ENCODE results near the gene ZNF112.
"Not testable (repeated sequence)": the region's sequence is repeated elsewhere in the genome, so short reads cannot be mapped to it uniquely, and the experiment has no call there.

ZNF112 gene

DNA sequence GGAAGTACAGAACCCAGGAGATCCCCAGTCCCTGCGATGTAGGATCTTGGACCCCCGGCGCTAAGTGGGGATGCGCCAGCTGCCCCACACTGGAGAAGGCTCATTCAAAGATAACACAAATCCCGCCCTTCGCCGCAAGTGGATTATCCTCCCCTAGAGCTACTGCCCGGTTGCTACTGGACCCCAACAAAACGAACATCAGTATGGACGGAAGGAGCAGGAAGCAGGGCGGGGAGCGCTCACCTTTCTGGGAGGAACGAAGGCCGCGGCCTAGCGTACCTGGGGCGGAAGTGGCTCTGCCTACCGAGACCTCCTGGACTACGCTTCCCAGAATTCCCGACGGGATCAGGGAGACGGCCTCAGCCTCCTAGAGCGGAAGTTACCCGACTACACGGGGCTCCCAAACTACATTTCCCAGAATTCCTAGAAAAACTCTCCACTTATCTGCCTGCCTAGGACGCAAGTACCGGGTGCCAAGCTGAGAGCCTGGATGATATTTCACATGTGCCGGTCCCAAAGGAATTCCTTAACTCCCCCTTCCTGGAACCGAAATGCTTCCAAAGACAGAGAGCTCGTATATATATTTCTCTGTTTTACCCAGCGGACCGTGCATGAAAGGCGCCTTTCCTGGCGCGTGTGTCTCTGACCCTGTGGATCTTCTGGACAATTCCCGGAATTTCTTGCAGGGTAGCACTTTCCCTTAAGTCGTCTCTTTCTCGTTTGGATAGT lies at the start of gene ZNF112:
Gene ZNF112 (minus strand): TSS at position 298 of the 729 bp plus-strand sequence. CDS start 16,141 bp downstream, outside the sequence.
- peak; percentile 93 for DNase-seq (ENCODE audit: low read depth, low spot score)

DNA sequence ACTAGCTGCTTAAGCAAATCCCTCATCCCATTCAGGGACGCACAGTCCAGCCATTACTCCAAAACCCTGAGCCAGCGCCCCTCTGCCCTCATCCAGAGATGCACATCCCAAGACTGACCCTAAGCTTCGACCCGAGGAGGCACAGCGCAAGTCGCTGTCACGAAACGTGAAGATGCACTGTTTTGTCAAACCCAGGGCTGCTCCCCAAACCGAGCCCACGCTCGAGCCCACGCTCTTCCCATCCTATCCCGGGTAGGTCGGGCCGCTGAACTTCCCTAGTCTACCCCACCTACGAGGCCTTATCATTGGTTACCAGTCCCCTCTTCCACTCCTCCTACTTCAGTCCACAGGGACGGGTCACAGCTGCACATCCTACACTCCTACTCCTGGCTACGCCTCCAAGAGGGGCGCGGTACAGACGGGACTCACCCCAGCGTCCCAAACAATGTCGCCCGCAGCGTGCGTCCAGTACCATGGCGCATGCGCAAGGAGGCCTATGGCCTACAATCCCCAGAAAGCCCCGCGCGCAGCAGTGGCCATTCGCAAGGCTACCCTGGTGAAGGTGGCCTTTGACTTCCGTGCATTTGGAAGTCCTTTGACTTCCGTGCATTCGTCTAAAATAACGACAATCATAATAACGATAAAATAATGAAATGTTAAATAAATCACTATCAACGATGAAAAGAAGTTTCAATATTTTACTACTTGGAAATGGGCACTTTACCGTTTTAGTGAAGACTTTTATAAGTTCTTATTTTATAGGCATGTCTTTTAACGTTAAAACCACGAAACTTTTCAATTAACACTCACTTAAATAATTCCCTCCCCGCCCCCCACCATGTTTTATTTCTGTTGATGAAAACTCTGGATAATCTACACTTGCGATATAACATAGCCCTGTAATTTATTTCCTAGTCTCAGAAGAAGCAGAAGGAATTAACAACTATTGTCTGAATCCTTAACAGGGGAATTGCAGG lies 44.9 kb upstream of the ZNF112 start, which contains the start of gene ZNF285:
Gene ZNF285 (minus strand): TSS at position 470 of the 977 bp plus-strand sequence. CDS start 4,395 bp downstream, outside the sequence.
- peak; percentile 87 for DNase-seq (ENCODE audit: low read depth, low spot score)

DNA sequence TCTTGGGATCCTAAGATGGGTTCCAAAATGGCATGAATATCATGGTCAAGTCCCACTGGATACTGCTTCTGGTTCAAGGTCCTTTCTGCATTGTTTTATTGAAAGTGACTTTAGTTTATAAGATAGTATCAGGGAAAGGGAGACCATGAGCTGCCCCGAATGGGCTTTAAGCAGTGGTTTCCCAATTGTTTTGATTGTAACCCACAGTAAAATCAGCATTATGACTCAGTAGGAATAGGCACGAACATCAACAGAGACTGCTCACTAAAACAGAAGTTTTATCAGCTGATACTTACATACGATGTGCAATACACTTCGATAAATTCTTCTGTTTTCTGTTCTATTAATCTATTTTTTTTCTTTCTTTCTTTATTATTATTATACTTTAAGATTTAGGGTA lies 32.8 kb upstream of the ZNF112 start:
- not testable (repeated sequence) for DNase-seq (ENCODE audit: low read depth, low spot score)

DNA sequence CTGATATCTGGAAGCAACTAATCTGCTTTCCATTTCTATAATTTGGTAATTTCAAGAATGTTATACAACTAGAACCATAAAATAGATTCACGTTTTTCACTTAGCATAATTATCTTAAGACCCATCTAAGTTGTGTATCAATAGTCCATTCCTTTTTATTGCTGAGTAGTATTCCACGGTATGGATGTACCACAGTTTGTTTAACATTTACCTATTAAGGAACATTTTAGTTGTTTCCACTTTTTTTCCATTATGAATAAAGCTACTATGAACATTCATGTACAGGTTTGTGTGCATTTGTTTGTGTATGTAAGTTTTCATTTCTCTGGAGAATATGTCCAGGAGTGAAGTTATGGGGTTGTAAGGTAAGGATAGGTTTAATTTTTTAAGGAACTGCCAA lies 18.3 kb upstream of the ZNF112 start:
- DNase-seq (ENCODE audit: low read depth, low spot score), result no peak

DNA sequence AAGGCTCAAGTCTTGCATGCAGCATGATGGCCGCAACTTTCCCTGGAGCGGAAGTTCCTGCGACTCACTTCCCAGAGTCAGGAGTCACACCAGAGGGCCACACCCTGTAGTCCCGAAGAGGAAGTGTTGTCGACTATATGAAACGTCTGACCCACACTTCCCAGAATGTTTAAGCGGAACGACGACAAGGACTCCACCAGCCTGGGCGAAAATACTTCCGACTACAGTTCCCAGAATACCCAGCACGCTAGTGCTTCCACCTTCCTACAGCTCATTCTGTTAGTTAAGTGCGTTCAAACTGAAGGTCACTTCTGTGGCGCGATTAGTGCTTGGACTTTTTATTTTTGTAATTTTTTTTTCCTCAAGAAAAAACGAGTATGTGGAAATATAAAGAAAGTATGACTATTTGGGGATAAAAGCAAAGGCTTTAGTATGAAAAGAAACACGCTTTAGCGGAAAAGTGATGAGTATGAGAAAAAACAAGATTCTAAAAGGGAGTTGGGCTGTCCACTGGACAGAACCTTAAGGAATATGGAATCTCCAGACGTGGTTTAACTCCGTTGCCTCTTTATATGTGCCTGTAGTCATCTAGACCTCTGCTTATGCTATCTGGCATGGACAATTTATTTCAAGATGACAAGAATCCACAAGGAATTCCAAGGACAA lies 15.5 kb upstream of the ZNF112 start:
- no peak for DNase-seq (ENCODE audit: low read depth, low spot score)

DNA sequence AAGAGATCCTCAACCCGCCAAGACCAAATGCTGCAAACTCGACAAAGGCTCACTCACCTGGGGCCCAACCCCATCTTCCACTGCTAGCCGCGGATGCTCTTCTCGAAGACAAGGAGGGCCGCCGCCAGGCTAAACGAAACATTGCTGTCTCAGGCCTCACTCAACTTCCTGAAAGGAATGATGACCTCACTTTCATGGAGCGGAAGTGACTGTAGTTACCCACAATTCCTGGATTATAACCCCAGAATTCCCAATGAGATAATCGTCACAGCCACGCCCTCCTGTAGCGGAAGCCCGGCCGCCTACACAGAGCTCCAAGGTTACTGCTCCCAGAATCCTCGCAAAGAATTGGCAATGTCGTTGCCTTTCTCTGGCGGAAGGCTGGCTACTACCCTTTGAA lies 10.5 kb upstream of the ZNF112 start:
- no peak for DNase-seq (ENCODE audit: low read depth, low spot score)

DNA sequence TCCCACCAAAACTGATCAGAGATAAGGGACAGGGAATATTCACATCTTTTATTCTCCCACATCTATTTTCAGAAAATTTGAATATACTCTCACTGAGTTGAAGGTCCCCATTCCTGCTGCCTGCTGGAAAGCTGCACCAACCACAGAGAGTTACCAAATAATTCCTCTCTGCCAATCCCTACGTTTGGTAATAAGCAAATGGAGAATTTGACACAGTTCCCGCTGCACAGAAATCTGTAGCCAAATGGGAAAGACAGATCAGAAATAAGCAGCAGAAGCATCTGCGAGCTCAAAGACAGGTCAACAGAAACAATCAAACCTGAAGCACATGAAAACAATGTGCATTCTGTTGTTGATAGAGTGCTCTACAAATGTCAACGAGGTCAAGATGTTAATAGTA lies 9.9 kb downstream of the ZNF112 start:
- DNase-seq (ENCODE audit: low read depth, low spot score), result no peak

DNA sequence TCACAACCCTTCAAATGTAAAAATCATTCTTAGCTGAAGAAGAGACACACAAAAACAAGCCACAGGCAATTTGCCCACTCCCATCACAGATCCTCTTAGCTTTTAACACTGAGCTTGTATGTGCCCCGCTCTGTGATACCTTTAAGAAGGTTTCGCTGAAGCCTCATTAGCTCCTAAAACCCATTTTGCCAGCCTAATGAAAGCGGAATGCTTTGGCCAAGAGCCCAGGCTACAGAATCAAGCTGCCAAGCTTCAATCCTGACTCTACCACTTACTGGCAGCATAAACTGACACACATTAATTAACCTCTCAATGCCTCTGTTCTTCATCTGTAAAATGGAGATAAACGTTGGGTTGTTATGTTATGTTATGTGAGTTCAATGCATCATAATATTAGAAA lies 10.5 kb downstream of the ZNF112 start:
- DNase-seq (ENCODE audit: low read depth, low spot score), result no peak

DNA sequence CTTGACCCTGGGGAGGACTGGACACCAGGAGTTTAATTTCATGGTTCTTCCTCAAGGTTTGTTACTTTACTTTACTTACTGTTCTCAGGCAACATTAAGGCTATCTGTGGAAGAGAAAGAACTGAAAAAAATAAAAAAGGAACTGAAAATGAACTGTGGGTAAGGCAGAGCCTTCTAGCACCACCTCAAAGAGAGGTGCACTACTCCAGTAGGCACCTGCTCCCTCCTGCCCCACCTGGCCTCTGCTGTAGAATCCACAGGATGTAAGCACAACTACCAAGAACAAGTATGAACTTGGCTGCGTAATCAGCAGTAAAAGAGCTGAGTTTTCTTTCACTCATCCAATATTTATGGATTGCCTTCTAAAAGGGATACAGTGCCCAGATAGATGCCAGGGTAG lies 12.2 kb downstream of the ZNF112 start:
- no peak for DNase-seq (ENCODE audit: low read depth, low spot score)

DNA sequence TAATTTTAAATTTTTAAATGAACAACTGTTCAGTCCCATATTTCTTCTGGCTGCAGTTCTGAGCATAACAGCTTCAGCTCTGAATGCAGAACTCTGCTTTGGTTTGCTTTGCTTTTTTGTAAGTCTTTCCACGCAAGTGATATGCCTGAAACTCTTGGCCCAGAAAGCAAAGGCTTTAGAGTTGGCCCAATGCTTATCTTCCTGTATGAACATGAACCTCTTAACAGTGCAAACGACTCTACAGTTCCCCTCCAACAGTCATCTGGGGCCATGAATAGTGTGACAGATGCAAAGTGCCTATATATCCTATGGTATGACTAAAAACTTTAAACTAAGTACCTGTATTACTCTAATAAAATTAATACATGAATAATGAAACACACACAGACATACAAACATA lies 14.7 kb downstream of the ZNF112 start:
- no peak for DNase-seq (ENCODE audit: low read depth, low spot score)

DNA sequence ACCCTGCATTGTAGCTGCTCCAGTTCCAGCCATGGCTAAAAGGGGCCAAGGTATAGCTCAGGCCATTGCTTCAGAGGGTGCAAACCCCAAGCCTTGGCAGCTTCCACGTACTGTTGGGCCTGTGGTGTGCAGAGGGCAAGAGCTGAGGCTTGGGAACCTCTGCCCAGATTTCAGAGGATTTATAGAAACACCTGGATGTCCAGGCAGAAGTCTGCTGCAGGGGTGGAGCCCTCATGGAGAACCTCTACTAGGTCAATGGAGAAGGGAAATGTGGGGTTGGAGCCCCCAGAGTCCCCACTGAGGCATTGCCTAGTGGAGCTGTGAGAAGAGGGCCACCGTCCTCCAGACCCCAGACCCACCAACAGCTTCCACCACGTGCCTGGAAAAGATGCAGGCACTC lies 21.8 kb downstream of the ZNF112 start:
- DNase-seq (ENCODE audit: low read depth, low spot score), result not testable (repeated sequence)

DNA sequence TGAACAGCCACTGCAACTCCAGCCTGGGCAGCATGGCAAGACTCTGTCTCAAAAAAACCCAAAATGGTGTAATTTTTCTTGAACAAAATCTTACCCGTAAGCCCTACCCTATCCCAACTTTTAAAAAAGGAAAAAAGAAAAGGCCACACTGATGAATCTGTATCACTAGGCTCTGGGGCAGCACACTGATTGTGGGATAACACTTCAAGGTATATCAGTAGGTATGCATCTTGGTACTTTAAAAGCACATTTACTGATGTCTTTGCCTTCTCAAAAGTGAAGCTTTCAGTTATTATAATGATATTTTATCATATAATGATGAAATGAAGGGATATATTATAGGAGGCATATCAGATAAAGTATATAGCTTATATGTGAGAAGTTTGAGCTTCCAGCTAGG lies 24.3 kb downstream of the ZNF112 start:
- DNase-seq (ENCODE audit: low read depth, low spot score), result no peak

DNA sequence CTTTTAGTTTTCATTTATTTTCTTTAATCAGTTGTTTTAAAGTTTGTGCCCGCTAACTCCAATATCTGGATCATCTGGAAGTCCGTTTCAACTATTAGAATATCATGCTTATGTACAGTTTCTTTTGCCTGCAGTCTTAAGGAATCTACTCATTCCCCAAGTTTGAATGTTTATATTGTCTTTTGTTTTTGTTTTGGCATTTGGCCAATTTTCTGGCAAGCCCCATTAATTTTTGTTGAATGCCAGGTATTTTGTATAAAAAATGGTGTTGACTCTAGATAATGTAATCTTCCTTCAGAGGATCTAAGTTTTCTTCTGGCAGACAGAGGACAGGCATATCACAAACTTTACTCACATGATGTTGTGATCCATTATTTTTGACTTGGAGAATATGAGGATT lies 40.6 kb downstream of the ZNF112 start:
- DNase-seq (ENCODE audit: low read depth, low spot score), result no peak

DNA sequence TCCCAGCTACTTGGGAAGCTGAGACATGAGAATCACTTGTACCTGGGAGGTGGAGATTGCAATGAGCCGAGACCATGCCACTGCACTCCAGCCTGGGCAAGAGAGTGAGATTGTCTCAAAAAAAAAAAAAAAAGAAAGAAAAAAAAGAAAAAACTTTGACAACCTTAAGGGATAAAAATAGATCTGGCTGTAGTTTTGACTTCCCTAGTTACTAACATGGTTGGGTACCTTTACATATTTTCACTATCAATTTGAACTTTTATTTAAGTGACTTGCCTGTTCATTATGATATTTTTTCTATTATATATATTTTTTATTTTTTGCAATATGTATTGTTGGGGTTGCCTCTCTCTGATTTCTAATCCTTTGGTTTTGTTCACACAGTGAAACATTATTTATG lies 43.2 kb downstream of the ZNF112 start:
- no peak for DNase-seq (ENCODE audit: low read depth, low spot score)

DNA sequence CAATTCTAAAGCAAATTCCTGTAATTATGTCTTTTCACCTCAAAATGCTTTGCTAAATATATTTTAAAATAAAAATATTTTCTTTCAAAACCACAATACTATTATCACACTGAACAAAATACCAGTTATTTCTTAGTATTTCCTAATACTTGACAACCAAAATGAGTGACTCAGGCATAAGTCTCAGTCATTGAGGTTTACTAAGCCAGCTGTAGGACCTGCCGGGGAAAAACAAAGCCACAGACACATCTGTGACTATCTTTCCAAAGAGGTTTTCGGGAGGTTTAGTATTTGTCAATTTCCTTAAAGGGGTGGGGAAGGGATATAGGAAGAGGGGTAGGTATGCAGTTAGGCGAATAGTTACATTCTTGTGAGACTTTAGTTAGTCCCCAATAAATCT lies 48.5 kb downstream of the ZNF112 start:
- no peak for DNase-seq (ENCODE audit: low read depth, low spot score)

DNA sequence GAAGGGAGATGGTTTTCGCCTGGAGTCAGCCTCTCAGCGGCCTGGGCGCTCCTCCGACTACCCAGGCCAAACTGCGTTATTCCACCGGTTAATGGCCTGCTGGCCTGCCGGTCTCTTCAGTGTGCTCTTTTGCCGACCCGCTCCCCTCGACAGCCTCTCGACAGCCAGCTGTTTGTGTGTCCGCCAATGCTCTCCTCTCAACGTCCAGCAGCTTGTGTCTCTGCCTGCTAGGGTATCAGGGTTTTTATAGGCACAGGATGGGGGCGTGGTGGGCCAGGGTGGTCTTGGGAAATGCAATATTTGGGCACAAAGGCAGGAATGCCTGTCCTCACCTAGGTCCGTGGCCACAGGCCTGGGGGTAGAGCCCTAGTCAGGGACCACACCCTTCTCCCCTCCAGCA lies 50.2 kb downstream of the ZNF112 start:
- no peak for DNase-seq (ENCODE audit: low read depth, low spot score)

DNA sequence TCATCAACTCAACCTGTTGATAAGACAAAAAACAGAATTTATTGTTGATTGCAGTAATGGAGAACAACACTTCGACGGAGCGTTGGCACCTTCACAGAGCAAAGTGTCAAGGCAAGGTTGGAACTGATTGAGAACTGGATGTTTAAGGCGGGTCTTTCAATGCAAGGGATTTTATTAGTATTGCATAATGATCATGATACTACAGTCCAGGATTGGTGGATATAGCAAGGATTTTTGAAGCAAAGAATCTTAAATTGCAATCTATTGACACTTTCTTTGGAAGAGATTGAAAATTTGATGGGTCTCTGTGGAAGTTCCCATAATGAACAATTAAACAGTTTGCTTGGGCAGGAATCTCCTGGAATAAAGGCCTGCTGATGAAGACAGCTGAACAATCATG lies 51.0 kb downstream of the ZNF112 start:
- no peak for DNase-seq (ENCODE audit: low read depth, low spot score)

DNA sequence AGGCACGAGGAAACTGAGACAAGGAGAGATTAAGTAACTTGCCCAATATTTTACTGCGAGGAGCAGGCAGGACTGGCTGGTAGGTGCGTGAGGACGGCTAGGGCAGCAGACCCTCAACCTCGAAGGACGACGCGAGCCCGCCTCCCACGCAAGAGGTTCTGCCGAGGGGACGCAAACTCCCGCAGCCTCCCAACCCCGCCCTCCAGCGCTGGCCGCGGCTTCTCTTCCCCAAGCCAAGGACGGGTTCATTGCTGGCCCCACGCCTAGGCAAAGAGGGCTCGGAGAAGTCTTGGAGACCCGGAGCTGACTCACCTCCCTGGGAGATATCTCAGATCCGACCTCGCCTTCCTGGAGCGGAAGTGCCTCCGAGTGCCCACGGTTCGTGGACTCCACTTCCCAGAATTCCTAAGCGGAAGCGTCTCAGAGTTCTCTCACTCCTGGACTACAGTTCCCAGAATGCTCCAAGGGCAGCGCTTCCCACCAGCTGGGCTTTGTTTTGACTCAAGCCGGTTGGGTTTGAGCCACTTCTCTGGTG lies 51.8 kb downstream of the ZNF112 start, which contains the start of gene ZNF235:
Gene ZNF235 (minus strand): TSS at position 367 of the 535 bp plus-strand sequence. CDS start 1,621 bp downstream, outside the sequence.
- peak; percentile 96 for DNase-seq (ENCODE audit: low read depth, low spot score)

DNA sequence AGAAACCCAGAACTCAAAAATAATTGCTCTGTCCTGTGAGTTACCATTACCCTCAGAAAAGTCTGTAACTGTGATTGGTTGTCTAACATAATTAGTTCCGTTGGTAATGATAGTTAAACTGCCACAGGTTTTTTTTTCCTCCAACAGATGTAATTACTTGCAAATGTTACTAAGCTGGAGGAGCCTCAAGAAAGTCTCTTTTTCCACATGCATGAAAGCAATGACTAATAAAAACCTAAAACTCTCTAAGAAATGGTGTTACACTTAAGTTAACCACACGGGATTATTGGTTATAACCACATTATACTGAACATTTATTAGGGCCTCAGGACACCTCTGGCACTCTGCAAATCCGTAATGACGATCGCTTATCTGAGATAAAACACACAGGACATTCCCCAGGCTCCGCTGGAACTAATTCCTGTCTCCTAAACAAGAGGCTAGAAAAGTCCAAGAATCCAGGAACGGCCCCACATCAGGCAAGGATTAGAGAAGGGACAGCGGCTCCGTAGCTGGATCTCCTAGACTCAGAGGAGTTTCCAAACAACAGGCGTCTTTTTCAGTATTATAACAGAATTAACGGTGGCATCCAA lies 52.4 kb downstream of the ZNF112 start:
- no peak for DNase-seq (ENCODE audit: low read depth, low spot score)

DNA sequence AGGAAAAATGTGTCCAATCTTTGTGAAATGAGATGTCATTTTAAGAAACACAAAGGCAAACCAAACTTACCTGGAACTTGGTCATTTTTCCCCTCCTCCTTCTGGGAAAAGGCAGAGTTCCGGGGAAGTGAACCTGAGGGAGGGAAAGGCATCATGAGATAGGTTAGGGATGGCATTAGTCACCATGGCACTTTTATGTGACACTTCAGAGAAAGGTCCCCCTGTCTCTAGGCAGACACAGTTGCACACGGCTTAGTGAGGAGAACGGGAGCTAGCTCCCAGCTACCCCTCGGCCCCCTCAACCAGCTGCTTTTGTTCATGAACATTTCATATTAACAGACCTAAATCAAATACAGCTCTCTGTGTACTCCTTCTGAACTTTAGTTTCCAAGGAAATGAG lies 53.2 kb downstream of the ZNF112 start:
- no peak for DNase-seq (ENCODE audit: low read depth, low spot score)

DNA sequence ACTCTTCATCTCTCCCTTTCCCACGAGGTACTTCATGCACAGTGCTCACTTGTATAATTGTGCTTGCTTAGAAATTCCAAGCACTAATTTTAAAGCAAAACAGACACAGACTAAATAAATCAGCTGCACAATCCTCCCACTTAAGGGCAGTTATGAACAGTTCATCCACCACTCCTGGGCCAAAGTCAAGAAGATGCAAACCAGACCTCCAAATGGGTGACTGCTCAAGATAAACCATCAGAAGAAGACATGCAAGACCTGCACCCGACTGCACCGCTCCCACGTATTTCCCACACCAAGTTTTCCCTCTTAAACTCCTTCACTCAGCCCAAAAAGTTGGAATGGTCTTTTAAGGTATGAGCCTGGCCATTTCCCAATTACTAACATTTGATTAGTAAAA lies 71.5 kb downstream of the ZNF112 start:
- DNase-seq (ENCODE audit: low read depth, low spot score), result no peak

All from iPS DF 19.7 (cell line).